Measurements from ENCODE around the gene LILRA1. TPM values are rescaled to one million over a fixed set of nuclear protein-coding genes. Genes with fewer than 3 reads are reported as not detected.

The LILRA1 gene
- total RNA-seq, 1 experiment from 2014 or later: not detected

- intact Hi-C loops (cut with micrococcal nuclease; ENCODE audit: unreplicated experiment): no loop called here
- CTCF ChIA-PET: no interaction called here
- peaks cover 19% of the 10 kb centered on the region for H3K27me3 Mint-ChIP-seq (ENCODE audit: insufficient read depth, unreplicated experiment)
- no peak overlapping the region for H3K4me3 Mint-ChIP-seq (ENCODE audit: unreplicated experiment)
- no peak for DNase-seq
- Histone ChIP-seq H3K4me1 (no peaks in the 10 kb centered on the region), H3K9me3 (no peaks in the 10 kb centered on the region), H3K4me3 (ENCODE audit: low read depth, low read length) (no peak overlapping the region), H3K27me3 (replicated peaks; ENCODE audit: control insufficient read depth, insufficient read depth, low read length) (no peaks in the 10 kb centered on the region; the same call in none of the 2 replicates), H3K36me3 (ENCODE audit: control insufficient read depth, insufficient read depth, low read length) (no peaks in the 10 kb centered on the region)
- H3K9me3 Mint-ChIP-seq (ENCODE audit: unreplicated experiment): no peaks in the 10 kb centered on the region
- TF ChIP-seq CTCF (IDR thresholded peaks at IDR 0.05; ENCODE audit: insufficient read depth in 1 of 2, low read depth in 1 of 2, low read length in 1 of 2, severe bottlenecking in 1 of 2, unreplicated experiment in 1 of 2): no peak
- no peak overlapping the region for H3K27ac Mint-ChIP-seq (ENCODE audit: unreplicated experiment)
- no TSS peak for BruUV-seq (replicated peaks)
- POLR2A ChIA-PET: no interaction called here
- no peaks in the 10 kb centered on the region for H3K36me3 Mint-ChIP-seq (ENCODE audit: insufficient read depth, unreplicated experiment)
- H3K4me1 Mint-ChIP-seq (ENCODE audit: low read depth, unreplicated experiment): no peaks in the 10 kb centered on the region
These were observed 20.6 kb upstream of the LILRA1 start for GRCh38 chr19:54572696-54573311.

GRCh38 chr19:54573330-54573872, 20.0 kb upstream of the LILRA1 start, which contains the start of gene LILRA2:
LILRA2 (plus strand) TSS chr19:54573790; CDS start chr19:54573879, 89 bp downstream.
- no peak within 1 kb of the TSS for H3K27ac Mint-ChIP-seq (ENCODE audit: unreplicated experiment)
- CTCF ChIA-PET: no interaction called here
- POLR2A ChIA-PET: no interaction called here
- Histone ChIP-seq H3K4me3 (ENCODE audit: low read depth, low read length) (no peak within 1 kb of the TSS), H3K9me3 (no peaks in the 10 kb centered on the region), H3K4me1 (no peaks in the 10 kb centered on the region), H3K36me3 (ENCODE audit: control insufficient read depth, insufficient read depth, low read length) (no peaks in the 10 kb centered on the region), H3K27me3 (replicated peaks; ENCODE audit: control insufficient read depth, insufficient read depth, low read length) (no peaks in the 10 kb centered on the region; the same call in none of the 2 replicates)
- TF ChIP-seq CTCF (IDR thresholded peaks at IDR 0.05; ENCODE audit: insufficient read depth in 1 of 2, low read depth in 1 of 2, low read length in 1 of 2, severe bottlenecking in 1 of 2, unreplicated experiment in 1 of 2): no peak
- no peak within 1 kb of the TSS for H3K4me3 Mint-ChIP-seq (ENCODE audit: unreplicated experiment)
- no peaks in the 10 kb centered on the region for H3K9me3 Mint-ChIP-seq (ENCODE audit: unreplicated experiment)
- H3K27me3 Mint-ChIP-seq (ENCODE audit: insufficient read depth, unreplicated experiment): peaks cover 18% of the 10 kb centered on the region
- intact Hi-C loops (cut with micrococcal nuclease; ENCODE audit: unreplicated experiment): no loop called here
- no peaks in the 10 kb centered on the region for H3K36me3 Mint-ChIP-seq (ENCODE audit: insufficient read depth, unreplicated experiment)
- DNase-seq: no peak
- BruUV-seq (replicated peaks): no TSS peak
- H3K4me1 Mint-ChIP-seq (ENCODE audit: low read depth, unreplicated experiment): no peaks in the 10 kb centered on the region

GRCh38 chr19:54574051-54574450, 19.4 kb upstream of the LILRA1 start:
- ChIA-PET CTCF (no interaction called here), POLR2A (no interaction called here)
- H3K9me3 ChIP-seq: no peaks in the 10 kb centered on the region
- no peaks in the 10 kb centered on the region for H3K36me3 ChIP-seq (ENCODE audit: control insufficient read depth, insufficient read depth, low read length)
- no peak overlapping the region for H3K4me3 Mint-ChIP-seq (ENCODE audit: unreplicated experiment)
- no peak overlapping the region for H3K4me3 ChIP-seq (ENCODE audit: low read depth, low read length)
- BruUV-seq (replicated peaks): no TSS peak
- peaks cover 16% of the 10 kb centered on the region for H3K27me3 Mint-ChIP-seq (ENCODE audit: insufficient read depth, unreplicated experiment)
- H3K27me3 ChIP-seq (replicated peaks; ENCODE audit: control insufficient read depth, insufficient read depth, low read length): no peaks in the 10 kb centered on the region; the same call in none of the 2 replicates
- H3K4me1 Mint-ChIP-seq (ENCODE audit: low read depth, unreplicated experiment): no peaks in the 10 kb centered on the region
- intact Hi-C loops (cut with micrococcal nuclease; ENCODE audit: unreplicated experiment): no loop called here
- H3K9me3 Mint-ChIP-seq (ENCODE audit: unreplicated experiment): no peaks in the 10 kb centered on the region
- no peak overlapping the region for H3K27ac Mint-ChIP-seq (ENCODE audit: unreplicated experiment)
- TF ChIP-seq CTCF (IDR thresholded peaks at IDR 0.05; ENCODE audit: insufficient read depth in 1 of 2, low read depth in 1 of 2, low read length in 1 of 2, severe bottlenecking in 1 of 2, unreplicated experiment in 1 of 2): no peak
- DNase-seq: no peak
- H3K4me1 ChIP-seq: no peaks in the 10 kb centered on the region
- no peaks in the 10 kb centered on the region for H3K36me3 Mint-ChIP-seq (ENCODE audit: insufficient read depth, unreplicated experiment)

Measured in Caco-2 (cell line).